ENCODE results near the gene ZBTB46.

DNA sequence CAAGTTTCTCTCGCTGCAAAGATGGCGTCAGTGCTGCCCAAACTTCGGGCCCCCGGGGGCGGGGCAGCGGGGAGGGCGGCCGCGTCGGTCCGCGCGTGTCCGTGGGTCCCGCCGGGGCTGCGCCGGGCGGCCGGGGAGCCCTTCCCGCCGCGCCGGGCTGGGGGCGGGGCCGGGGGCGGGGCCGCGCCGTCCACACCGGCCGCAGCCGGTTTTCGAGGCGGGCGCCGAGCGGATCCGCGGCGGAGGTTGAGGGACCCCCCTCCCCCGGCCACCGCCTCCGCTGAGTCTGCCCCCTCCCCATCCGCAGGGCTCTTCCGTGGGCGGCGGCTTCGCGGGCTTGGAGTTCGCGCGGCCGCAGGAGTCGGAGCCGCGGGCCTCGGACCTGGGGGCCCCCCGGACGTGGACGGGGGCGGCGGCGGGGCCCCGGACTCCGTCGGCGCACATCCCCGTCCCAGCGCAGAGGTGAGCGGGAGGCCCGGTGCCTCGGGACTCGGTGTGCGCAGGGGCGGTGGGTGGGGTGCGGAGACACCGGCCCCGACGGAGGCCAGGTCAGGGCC, 90.9 kb downstream of the ZBTB46 start:
- TF ChIP-seq, protein P1, sequence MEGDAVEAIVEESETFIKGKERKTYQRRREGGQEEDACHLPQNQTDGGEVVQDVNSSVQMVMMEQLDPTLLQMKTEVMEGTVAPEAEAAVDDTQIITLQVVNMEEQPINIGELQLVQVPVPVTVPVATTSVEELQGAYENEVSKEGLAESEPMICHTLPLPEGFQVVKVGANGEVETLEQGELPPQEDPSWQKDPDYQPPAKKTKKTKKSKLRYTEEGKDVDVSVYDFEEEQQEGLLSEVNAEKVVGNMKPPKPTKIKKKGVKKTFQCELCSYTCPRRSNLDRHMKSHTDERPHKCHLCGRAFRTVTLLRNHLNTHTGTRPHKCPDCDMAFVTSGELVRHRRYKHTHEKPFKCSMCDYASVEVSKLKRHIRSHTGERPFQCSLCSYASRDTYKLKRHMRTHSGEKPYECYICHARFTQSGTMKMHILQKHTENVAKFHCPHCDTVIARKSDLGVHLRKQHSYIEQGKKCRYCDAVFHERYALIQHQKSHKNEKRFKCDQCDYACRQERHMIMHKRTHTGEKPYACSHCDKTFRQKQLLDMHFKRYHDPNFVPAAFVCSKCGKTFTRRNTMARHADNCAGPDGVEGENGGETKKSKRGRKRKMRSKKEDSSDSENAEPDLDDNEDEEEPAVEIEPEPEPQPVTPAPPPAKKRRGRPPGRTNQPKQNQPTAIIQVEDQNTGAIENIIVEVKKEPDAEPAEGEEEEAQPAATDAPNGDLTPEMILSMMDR (IDR thresholded peaks at IDR 0.05), result no peak
- no peak for TF ChIP-seq POLR2A (IDR thresholded peaks at IDR 0.05)
